Activated CD4-positive, CD25-positive, alpha-beta regulatory T cell treated with anti-CD3 and anti-CD28 coated beads, Interleukin-2, amount 50 U/mL, for 24 hours (primary cell): Measurements from ENCODE around the gene ZNF169.
A peak's percentile ranks its signal among the peaks of the same experiment; 100 is the strongest.
"Not testable (repeated sequence)": the region's sequence is repeated elsewhere in the genome, so short reads cannot be mapped to it uniquely, and the experiment has no call there.

Experiments
- ATAC-seq, 2 donors: fragments of 150-1000 bp; cut with Tn5 transposase; one replicate each; pipeline ENCODE4 v1.10.0; 2021; ENCODE audit warnings: mild to moderate bottlenecking in 1 of 2, moderate library complexity in 1 of 2

The ZNF169 gene

DNA sequence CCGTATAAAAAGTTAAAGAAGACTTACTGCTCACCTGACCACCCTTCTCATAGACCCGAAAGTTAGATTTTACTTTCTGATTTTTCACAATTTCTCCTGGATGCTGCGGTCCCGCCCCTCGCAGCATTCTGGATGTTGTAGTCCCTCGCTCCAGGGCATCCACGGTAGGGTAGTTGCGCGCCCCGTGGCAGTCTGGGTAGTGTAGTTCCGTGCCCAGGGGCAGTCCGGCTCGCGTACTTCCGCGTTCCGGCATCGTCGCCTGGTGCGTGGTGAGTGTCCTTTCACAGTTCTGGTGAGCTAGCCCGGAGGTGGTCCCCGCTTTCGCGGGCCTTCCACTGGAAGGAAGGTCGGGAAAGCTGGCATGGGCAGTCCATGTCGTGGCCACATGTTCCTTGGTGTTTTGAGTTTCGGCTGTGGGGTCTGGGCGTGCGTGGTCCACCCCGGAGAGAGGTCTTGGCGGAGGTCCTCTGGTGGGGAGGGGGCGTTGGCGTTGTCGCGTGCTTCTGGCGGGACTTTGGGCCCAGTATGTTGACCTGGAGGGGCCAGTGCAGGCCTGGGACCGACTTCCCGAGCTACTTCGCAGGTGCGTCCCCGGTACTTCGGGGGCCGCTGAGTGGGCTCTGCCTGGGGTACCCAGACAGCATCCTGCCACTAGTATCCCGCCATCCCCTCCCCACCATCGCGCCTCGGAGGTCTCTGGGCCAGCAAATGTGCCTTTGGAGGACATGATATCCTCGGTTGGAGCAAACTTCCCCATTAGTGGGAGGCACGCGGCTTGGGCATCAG, at the start of gene ZNF169:
Gene ZNF169 (plus strand): TSS at position 222 of the 786 bp plus-strand sequence. CDS start 19,515 bp downstream, outside the sequence.
- ATAC-seq: peak; percentile 100

DNA sequence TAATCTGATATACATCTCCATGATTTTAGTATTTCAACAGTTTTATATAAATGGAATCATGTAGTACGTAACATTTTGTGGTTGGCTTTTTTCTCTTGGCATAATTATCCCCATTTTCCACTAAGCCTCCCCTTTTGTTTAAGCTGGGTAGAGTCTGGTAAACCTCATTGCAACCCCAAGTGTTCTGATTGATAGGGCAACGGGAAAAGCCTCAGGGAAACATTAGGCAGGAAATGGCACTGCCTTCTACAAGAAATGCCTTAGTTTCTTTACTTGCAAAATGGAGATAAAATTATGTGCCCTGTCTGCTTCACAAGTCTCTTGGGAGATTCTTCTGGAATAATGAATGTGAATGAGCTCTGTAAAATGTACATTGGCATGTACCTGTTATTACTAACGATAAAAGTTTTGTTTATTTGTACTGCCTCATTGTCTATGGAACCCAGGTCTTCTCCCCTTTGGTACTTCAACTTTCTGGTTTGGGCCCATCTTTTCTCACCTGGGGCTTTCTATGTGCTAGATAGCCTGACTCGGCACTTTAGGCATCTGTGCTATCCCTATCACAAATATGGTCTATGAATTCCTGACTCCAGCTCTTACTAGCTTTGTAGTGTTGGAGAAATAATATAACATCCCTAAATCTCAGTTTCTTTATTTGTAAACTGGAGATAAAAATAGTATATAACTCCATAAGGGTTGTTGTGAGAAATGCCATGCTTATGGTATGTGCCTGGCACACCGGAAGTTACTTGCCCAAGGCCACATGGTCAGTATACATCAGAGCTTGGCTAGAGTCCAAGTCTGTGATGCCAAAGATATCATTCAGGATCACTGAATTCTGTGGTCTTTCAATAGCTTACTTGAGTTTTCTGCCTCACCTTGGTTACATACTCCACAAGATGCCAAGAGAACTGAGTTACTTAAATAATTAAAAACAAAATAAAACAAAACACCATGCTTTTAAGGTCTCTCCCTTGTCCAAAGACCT, 48.2 kb upstream of the ZNF169 start:
- no peak for ATAC-seq

DNA sequence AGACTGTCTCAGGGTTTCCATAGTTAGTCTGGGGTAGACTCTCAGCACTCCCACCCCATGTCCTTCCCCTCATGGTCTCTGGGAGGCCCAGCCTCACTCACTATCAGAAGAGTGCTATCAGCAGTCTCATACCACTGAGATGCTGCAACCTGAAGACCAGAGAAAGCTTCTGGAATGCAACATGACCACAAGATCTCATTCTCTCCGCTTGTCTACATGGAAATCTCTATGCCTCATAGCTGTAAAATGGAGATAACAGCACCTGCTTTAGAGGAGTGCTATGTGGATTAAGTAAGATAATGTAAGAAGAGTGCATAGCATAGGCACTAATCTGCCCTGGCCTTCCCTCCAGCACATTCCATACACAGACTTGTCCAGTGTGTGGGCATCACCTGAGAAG, 47.0 kb upstream of the ZNF169 start:
- no peak for ATAC-seq

DNA sequence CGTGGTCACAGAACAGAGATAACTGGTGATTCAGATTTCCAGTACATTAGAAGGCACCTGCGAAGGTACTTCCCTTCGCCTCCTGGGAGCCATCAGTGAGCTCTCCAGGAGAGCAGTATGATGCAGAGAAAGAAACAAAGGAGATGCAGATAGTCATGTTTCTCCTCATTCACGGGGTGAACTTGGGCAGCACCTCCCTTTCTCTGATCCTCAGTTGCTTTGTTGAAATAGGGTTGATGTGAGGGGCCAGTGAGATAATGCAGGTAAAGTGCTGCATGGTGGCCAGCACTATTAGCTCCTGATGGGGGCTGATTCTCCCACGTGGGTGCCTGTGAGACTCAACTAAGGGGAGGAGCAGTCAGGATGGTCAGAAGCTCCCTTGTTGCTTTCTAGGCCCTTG, 46.6 kb upstream of the ZNF169 start:
- ATAC-seq: no peak

DNA sequence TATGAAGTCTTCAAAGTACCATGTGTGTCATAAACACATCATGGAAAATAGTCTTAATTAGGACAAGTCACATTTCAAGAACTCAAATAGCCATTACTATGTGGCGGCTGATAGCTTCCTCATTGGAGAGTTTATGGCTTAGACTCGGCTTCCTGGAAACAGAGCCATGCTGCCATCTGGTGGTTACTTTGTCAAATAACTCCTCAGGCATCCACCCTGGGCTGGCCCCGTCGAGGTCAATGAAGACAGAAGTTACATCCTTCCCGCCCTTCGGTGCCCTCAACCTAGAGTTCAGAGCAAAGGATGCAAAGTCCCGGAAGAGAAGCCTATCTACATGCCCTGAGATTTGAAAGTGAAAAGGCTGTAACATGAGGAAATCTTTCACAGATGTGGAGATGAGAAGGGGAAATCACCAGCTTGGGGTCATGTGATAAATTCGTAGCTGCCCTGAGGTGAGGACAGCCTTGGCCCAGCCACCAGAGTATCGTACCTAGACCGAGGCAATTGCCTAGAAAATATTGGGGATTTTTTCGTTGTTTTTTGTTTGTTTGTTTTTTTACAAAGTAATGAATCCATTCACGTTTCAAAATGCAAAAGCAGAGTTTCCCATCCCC, 45.5 kb upstream of the ZNF169 start:
- peak; percentile 92 to 95 for ATAC-seq

DNA sequence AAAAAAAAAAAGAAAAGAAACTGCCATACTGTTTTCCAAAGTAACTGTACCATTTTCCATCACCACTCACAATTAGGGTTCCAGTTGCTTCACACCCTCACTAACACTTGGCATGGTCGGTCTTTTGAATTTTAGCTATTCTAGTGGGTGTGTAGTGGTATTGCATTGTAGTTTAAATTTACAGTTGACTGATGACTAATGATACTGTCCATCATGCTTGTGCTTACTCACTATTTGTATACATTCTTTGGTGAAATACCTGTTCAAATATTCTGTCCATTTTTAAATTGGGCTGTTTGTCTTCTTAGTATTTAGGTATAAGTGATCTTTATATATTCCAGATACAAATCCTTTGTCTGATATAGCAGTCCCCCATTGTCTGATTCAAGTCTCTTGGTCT, 36.2 kb upstream of the ZNF169 start:
- ATAC-seq: no peak

DNA sequence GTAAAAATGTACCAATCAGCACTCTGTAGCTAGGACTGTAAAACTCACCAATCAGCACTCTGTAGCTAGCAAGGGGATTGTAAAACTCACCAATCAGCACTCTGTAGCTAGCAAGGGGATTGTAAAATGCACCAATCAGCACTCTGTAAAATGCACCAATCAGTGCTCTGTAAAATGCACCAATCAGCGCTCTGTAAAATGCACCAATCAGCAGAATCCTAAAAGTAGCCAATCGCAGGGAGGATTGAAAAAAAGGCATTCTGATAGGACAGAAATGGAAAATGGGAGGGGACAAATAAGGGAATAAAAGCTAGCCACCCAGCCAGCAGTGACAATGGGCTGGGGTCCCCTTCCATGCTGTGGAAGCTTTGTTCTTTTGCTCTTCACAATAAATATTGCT, 33.7 kb upstream of the ZNF169 start:
- not testable (repeated sequence) for ATAC-seq

DNA sequence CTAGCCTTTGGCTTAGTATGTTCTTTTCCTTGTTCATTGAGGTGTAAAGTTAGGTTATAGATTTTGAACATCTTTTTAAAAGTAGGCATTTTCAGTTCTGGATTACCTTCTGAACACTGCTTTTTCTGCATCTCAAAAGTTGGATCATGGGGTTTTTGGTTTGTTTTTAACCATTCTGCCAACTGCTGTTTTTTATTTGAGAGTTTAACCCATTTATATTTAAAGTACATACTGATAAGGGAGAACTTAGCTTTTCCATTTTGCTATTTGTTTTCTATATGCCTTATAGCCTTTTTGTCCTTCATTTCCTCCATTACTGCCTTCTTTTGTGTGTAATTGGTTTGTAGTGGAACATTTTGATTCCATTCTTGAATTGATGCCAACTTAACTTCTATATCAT, 30.5 kb upstream of the ZNF169 start:
- ATAC-seq: no peak

DNA sequence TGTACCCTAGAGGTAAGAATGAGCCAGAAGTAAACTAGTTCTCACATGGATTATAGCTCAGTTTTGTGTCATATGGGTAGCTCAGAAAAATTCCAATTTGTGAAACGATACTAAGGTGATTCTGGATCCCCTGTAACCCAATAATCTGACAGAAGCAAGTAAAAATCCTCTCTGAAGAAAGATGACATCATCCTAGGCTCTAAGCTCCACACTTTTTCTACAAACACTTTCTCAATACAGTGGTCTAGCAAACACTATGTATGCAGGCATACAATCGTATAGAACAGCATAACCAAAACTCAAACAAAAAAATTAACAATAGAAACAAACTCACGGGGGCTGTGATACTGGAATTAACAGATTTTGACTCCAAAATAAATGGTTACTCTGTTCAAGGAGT, 26.7 kb upstream of the ZNF169 start:
- no peak for ATAC-seq

DNA sequence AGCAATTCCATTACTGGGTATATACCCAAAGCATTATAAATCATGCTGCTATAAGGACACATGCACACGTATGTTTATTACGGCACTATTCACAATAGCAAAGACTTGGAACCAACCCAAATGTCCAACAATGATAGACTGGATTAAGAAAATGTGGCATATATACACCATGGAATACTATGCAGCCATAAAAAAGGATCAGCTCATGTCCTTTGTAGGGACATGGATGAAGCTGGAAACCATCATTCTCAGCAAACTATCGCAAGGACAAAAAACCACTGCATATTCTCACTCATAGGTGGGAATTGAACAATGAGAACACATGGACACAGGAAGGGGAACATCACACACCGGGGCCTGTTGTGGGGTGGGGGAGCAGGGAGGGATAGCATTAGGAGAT, 18.0 kb upstream of the ZNF169 start:
- not testable (repeated sequence) for ATAC-seq

DNA sequence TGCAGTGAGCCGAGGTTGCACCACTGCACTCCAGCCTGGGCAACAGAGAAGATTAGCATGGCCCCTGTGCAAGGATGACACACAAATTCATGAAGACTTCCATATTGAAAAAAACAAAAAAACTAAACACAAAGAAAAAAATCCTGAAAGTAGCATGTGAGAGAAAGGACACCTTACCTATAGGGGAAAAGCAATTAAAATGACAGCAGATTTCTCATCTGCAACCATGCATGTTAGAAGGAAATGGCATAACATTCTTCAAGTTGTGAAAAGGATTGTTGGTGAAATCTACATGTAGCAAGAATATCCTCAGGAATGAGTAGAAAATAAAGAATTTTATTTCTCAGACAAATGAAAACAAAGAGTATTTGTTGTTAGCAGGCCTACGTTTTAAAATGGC, 13.4 kb upstream of the ZNF169 start:
- ATAC-seq: no peak

DNA sequence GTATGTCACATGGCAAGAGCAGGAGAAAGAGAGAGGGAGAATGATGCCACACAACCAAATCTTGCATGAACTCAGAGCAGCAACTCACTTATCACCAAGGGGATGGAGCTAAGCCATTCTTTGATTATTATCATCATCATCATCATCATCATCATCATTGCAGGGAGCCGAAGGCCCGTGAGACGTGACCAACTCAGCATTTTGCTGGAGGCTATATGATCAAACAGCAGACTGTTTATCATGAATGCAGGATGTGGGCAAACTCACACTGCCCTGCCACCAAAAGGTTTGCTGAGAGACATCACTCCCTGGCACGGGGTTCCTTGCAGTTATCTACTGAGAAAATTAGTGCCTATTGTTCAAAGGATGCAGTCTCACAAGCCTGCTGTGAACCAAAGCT, 8.6 kb upstream of the ZNF169 start:
- ATAC-seq: no peak

DNA sequence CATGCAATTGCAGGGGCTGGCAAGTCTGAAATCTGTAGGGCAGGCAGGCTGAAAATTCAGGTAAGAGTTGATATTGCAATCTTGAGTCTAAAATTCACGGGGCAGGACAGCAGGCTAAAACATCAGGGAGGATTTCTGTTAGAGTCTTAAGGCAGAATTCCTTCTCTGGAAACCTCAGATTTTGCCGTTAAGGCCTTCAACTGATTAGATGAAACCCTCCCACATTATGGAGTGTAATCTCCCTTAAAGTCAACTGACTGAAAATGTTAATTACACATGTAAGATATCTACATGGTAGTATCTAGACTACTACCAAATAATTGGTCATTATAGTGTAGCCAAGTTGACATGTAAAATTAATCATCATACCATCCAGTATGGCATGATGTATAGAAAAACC, 3.1 kb upstream of the ZNF169 start:
- no peak for ATAC-seq

DNA sequence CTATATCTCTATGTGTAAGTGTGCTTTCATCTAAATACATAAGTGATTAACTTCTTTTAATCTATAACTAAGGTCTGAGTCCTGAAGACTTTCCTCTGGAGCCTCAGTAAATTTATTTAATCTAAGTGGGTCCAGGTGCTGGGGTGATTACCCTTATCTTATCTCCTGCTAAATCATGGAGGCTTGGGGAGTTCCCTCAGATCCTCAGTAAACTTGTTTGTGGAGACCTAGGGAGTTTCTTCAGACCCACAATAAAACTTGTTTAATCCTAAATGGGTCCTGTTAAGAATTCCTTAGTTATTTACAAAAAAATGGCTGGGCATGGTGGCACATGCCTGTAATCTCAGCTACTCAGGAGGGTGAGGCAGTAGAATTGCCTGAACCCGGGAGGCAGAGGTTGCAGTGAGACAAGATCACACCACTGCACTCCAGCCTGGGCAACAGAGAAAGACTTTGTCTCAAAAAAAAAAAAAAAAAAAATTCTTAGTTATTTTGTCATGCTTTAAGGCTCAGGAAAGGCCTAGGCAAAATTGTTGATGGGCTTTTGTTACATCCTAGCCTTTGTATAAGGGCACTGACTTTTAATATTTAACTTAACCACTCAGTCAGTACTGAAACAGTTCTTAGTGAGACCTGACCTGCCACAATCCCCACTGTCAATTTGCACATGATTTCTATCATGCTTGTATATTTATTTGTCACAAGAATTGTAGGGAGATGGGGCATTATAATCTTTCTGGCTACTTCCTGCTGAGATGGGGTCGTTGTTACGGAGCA, 6.7 kb downstream of the ZNF169 start:
- ATAC-seq: not testable (repeated sequence)

DNA sequence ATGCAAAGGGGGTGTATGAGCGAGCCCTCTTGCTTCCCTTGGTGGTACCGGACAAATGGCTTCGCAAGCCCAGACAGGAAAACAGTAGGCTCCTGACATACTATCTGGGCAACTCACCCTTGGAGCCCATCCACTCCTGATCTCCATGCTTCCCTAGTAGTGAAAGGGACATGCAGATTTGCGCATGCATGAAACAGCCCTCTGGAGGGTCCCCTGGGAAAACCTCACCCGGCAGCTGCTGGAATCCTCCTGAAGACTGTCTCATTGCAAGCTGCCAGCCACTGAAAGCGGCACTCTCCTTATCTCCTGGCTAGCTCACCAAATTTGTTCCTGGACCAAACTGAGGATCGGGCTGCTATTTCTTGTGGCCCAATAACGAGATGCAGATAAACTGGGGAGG, 10.2 kb downstream of the ZNF169 start:
- no peak for ATAC-seq

DNA sequence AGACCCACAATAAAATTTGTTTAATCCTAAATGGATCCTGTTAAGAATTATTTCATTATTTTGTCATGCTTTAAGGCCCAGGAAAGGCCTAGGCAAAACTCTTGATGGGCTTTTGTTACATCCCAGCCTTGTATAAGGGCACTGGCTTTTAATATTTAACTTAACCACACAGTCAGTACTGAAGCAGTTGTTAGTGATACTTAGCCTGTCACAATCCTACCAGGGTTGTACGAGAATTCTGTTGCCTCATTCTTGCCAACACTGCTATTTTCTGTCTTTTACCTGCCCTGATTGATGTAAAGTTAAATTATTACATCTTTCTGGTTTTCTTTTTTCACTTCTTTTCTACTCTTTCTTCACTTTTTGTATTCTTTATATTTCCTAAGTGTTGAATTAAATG, 10.9 kb downstream of the ZNF169 start:
- ATAC-seq: no peak

DNA sequence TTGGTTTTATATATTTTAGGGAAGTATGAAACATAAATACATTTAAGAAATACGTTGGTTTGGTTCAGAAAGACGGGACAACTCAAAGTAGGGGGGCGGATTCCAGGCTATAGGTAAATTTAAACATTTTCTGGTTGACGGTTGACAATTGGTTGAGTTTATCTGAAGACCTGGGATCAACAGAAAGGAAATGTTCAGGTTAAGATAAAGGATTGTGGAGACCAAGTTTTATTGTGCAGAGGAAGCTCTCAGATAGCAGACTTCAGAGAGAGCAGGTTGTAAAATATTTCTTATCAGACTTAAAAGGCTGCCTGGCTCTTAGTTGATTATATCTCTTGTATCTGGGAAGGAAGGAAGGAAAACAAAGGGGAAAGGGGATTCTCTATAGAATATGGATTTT, 17.9 kb downstream of the ZNF169 start:
- ATAC-seq: not testable (repeated sequence)

DNA sequence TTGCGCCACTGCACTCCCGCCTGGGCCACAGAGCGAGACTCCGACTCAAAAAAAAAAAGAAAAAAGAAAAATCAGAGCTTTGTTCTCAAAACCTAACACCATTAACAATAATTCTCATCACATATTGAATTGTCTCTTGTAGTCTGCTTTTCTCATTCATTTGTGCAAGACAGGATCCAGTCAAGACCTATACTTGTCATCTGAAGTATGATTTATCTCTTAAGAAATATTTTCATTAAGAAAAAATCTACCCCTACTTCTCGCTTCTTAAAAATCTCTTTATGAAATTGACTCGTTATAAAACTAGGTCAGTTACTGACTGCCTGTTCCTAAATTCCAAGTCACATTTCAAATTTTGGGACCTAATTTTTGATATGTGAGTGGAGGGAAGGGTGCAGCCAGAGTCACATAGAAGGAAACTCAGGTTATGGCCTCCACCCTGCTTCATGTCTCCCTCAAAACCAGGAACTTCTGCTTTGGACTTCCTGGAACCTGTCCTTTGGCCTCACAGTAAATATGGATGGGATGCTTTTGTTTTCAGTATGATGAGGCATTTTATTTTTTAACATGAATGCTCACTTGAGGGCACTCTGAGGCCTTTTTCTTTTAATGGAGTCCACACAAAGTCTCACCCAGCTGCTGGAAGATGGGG, 18.9 kb downstream of the ZNF169 start:
- no peak for ATAC-seq

DNA sequence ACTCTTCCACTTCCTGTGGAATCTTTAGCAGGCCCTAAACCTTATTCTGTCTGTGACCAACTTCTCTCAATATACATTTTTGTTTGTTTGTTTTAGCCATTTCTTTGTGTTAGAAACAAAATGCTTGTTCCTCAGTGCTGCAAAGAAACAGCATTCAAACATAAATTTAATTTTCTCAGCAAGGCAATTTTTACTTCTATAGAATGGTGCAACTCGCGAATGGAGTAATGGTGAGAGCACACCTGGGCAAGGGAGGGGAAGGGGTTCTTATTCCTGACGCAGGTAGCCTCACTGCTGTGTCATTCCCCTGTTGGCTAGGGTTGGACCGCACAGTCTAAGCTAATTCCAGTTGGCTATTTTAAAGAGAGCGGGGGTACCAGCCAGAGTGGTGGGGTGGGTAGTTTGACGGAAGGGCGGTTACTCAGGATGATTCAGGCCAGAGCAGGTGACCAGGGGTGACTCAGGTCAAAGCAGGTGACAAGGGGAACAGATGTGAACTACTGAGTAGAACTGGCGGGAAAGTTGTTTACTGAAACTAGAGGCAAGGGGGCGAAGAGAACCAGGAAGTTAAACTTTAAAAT, 21.4 kb downstream of the ZNF169 start:
- no peak for ATAC-seq

DNA sequence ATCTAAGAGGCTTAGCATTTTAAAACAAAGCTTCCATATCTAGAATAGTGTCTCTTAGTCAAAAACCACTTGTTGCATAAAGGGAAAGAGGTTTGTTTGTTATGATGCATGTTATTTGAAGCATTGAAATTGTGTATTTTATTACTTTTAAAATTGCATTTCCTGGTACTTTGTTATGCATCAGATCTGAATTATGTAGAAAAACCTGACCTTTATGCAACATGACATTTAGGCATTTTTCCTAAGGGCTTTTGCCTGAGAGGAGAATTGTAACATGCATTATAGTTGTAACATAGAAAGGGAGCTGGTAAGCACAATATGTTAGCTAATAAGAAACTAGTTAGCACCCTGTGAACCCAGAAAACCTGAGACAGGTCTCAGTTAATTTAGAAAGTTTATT, 22.0 kb downstream of the ZNF169 start:
- no peak for ATAC-seq

DNA sequence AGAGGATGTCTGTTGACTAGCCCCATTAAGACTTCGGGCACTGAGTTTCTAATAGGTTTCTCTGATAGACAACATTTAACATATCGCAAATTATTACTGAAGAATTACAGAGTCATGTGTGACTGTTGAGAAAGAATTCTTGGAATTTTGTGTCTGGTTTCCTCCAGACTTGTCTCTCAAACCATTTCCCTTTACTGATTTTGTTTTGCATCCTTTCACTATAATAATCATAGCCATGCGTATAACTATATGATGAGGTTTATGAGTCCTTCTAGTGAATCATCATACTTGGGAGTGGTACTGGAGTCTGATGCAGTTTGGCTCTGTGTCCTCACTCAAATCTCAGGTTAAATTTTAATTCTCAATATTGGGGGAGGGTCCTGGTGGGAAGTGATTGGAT, 27.0 kb downstream of the ZNF169 start:
- no peak for ATAC-seq
